Fibroblast of skin of right biceps (primary cell): ENCODE measurements around the gene LCE2D.
"Not testable (repeated sequence)": the region's sequence is repeated elsewhere in the genome, so short reads cannot be mapped to it uniquely, and the experiment has no call there.

Experiments used
- DNase-seq: peaks from one replicate; pipeline ENCODE4 v3.0.0-alpha.2; 2013

LCE2D gene, protein sequence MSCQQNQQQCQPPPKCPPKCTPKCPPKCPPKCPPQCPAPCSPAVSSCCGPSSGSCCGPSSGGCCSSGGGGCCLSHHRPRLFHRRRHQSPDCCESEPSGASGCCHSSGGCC

GRCh38 chr1:152663098-152663497 lies at the start of gene LCE2D:
Gene LCE2D, plus strand, starts transcription at chr1:152663380. Its CDS starts 726 bp downstream, at chr1:152664106.
- no peak for DNase-seq

- DNase-seq = no peak
These were observed 49.7 kb upstream of the LCE2D start, which contains the start of gene LCE3B for GRCh38 chr1:152613511-152613910. Gene LCE3B, plus strand, starts transcription at chr1:152613811. Its CDS starts 0 bp downstream, at chr1:152613811.

DNA sequence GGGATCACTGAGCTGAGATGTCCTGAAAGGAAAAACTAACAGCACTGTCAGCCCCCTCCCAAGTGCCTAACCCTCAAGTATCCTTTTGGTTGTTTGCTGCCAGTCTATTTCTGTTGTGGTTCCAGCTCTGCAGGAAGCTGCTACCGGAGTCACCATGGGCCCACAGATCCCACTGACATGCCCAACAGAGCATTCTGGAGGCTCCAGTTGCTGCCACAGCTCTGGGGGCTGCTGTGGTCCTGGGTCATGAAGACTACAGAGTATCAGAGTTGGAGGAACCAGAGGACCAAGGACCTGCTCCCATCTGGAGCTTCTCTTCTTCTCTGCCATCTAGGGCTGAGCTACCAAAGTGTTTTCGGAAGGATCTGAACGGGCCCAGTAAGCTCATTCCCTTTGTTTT lies 41.2 kb upstream of the LCE2D start:
- no peak for DNase-seq

DNA sequence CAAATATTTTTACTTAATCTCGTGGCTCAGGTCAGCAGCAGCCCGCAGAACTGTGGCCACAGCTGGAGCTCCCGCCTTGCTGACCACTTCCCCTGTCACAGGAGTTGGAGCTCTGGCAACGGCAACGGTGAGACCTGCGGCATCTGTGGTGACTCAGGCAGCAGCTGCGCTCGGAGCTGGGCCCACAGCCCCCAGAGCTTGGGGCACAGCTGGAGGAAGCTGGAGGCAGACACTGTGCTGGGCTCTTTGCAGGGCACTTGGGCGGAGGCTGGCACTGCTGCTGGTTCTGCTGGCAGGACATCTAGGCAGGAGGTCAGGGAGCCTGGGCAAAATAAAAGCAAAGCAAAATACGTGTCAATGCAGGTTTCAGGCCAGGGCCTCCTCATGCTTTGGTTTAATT lies 40.4 kb upstream of the LCE2D start, which contains the start of gene LCE3A:
LCE3A (minus strand) TSS at position 301 of the 400 bp plus-strand sequence; CDS start at position 301, 0 bp downstream.
- DNase-seq = no peak

DNA sequence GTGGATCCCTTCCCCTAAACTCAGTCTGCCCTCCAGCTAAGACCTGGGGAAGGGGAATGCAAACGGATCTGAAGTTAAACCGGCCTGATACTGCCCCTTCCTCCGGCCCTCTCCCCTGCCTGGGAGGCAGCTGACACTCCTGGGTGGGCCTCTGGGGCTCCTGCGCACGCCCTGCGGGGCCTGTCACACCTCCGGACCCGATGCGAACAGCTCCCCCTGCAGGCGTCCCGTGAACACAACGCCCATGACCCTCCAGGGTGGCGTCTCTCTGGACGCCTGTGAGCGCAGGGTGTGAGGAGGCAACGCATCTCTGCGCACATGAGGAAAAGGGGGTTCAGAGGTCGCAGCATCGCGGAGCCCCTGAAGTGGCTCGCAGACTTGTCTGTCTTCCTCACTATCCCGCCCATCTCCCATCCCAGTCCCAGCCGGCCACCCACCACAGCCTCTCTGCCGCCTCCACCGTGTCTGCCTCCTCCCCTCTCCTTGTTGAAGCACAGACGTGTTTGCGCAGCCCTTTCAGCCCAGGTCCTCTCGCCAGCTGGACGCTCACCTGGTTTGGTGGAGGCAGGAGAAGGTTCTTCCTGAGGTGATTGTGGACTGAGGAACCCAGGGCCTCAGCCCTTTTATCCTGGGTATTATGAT lies 39.9 kb upstream of the LCE2D start:
- DNase-seq = no peak

- no peak for DNase-seq
These were observed 36.4 kb upstream of the LCE2D start for GRCh38 chr1:152626744-152627143.

DNA sequence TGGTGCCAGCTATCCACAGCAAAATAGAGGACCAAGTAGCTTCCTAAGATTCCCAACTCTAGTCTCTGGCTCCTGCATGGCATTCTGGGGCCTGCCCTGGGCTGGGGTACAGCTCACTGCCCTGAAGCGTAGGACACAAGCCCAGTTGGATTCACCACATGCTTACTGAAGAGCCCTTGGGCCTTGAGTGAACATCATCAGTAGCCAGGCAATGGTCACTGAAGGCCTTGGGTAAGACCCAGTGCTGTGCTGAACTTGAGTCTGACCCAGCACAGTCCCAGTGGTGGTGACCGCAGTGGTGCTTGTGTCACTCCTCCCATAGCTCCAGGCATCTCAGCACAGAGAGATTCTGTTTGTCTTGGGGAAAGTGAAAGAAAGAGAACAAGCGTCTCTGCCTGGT lies 32.6 kb upstream of the LCE2D start:
- DNase-seq = no peak

- DNase-seq = no peak
These were observed 22.8 kb upstream of the LCE2D start for GRCh38 chr1:152640351-152640750.

- no peak for DNase-seq
These were observed 19.2 kb upstream of the LCE2D start for GRCh38 chr1:152643945-152644344.

- DNase-seq = no peak
These were observed 18.0 kb upstream of the LCE2D start for GRCh38 chr1:152645146-152645545.

- DNase-seq = no peak
These were observed 16.5 kb upstream of the LCE2D start for GRCh38 chr1:152646656-152647055.

DNA sequence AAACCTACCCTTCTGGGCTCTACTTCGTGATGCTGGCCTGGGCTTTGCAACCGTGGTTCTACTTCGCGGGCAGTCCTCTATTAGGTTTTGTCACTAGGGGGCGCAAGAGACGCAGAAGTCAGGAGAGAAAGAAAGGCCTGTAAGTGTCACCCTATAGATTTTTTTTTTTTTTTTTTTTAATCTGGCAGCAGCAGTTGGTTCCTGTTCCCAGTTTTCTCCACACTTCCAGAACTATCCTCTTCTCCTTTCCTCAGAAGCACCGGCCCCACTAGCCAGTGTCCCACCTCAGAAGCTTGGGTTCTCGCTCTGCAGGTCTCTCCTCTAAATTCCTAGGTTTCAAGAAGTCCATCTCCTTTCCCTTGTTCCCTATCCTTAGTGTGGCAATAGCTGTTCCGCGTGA lies 9.1 kb upstream of the LCE2D start:
- DNase-seq = peak; percentile 37

GRCh38 chr1:152656459-152656858 lies 6.7 kb upstream of the LCE2D start:
- DNase-seq = no peak

- no peak for DNase-seq
These were observed 5.5 kb upstream of the LCE2D start for GRCh38 chr1:152657677-152658076.

DNA sequence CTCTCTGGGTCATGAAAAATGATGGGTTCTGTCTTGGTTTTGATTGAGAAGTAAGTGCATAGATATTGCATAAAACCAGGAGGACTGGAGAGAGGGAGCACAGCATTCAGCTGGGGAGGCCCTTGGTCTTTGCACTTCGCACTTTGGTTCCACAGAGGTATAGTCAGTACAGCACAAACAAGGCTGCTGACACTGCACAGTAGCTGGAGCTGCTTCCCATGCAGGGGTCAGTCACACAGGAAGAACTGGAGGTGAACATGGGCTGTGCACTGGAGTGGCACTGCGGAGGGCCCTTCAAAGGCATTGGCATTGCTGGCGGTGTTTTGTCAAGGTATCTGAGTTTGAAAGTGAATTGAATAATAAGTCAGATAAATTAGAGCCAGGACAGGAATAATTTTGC lies 4.5 kb upstream of the LCE2D start:
- no peak for DNase-seq

DNA sequence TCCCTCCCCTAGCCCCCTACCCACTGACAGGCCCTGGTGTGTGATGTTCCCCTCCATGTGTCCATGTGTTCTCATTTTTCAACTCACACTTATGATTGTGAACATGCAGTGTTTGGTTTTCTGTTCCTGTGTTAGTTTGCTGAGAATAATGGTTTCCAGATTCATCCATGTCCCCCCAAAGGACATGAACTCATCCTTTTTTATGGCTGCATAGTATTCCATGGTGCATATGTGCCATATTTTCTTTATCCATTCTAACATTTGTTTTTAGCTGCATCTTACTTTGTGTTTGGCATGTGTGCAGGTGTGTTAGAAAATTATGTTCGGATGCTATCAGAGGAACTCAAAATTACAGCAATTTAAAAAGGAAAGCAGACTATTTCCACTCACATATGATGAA lies 3.0 kb downstream of the LCE2D start:
- DNase-seq = not testable (repeated sequence)

GRCh38 chr1:152667648-152668047 lies 4.5 kb downstream of the LCE2D start:
- no peak for DNase-seq

DNA sequence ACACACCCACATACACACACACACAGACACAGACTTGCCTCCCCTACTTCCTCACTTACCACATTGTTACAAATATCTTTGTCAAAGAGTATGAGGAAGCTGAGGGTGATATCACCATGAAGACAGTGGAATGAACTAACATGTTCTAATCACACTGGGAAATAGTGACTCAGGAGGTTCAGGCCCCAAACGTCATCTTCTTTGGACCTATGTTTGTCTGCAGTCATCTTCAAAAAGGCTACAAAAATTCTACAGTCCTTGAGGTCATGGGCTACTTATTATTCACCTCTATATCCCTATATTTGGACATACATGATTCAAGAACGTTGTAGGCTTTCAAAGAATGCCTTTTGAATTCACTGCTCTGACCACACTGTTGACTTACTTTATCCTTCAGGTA lies 9.8 kb downstream of the LCE2D start:
- DNase-seq = no peak

GRCh38 chr1:152674983-152675382 lies 11.8 kb downstream of the LCE2D start, which contains the start of gene LCE2C:
Gene LCE2C, plus strand, starts transcription at chr1:152675279. Its CDS starts 737 bp downstream, at chr1:152676016.
- not testable (repeated sequence) for DNase-seq

DNA sequence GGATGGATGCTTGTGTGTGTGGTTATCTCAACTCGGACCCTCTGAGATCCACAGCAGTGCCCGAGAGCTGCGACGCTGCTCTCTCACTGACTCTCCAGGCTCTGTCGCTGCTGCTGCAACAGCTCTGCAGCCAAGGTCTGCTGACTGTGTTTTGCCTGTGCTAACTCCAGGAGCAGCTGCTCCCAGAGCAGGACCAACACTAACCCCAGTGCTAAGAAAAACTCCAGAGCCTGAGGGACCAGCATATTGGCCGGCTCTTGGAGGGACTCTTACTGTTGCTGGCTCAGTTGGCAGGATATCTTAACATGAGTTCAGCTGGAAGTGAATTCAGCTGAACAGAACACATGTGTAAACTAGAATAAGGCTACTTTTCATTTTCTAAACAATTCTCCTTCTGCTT lies 16.3 kb downstream of the LCE2D start:
- no peak for DNase-seq

DNA sequence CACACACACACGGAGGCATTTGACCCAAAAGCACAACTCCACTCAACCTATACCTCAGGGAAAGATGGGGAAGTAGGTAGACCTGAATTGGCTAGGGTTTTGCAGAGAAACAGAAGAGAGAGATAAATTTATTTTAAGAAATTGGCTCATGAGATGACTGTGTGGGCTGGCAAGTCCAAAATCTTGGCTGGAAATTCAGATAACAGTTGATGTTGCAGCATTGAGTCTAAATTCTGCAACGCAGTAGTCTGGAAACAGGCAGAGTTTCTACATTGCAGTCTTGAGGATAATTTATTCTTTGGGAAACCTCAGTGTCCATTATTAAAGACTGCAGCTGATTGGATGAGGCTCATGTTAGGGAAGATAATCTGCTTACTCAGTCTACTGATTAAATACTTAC lies 18.4 kb downstream of the LCE2D start:
- DNase-seq = no peak

GRCh38 chr1:152683846-152684245 lies 20.7 kb downstream of the LCE2D start:
- no peak for DNase-seq

- not testable (repeated sequence) for DNase-seq
These were observed 22.6 kb downstream of the LCE2D start, which contains the start of gene LCE2B for GRCh38 chr1:152685823-152686222. Gene LCE2B, plus strand, starts transcription at chr1:152686123. Its CDS starts 721 bp downstream, at chr1:152686844.
